Fibroblast of lung (primary cell): ENCODE measurements around the gene CCDC187.

ENCODE experiments used
- EZH2 ChIP-seq: IDR thresholded peaks from 2 replicates; pipeline ENCODE4 v1.5.1; 2012; ENCODE audit warnings: low read length, control low read depth, mild to moderate bottlenecking; ENCODE audit errors: missing control alignments
- TF ChIP-seq, protein P1 (sequence below), 2 donors: IDR thresholded peaks in 1 of 2; conservative IDR thresholded peaks in 1 of 2; 1 replicate in 1 of 2; 2 replicates in 1 of 2; pipeline ENCODE4 v1.5.1; 2011 to 2012; ENCODE audit warnings: low read length in 2 of 2, control low read depth in 1 of 2, inconsistent platforms in 1 of 2, low read depth in 1 of 2, mild to moderate bottlenecking in 1 of 2

DNA sequence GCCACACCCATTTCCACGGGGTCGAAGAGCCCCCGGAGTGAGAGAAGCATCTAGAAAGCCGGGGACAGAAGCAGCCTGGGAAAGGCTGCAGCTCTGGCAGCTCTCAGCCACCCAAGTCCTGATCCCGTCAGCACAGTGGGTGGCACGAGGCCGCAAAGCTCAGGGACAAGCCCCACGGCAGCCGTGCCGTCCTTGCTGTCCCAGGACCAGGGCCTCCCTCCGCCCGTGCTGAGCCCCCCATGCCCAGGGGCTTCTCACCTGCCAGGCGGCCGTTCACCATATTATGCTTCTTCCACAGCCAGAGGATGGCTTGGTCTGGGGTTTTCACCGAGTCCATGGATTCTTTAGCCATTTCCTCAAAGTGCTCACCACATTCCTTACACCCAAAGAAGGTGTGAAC is 92.9 kb downstream of the CCDC187 start:
- TF ChIP-seq, protein P1, sequence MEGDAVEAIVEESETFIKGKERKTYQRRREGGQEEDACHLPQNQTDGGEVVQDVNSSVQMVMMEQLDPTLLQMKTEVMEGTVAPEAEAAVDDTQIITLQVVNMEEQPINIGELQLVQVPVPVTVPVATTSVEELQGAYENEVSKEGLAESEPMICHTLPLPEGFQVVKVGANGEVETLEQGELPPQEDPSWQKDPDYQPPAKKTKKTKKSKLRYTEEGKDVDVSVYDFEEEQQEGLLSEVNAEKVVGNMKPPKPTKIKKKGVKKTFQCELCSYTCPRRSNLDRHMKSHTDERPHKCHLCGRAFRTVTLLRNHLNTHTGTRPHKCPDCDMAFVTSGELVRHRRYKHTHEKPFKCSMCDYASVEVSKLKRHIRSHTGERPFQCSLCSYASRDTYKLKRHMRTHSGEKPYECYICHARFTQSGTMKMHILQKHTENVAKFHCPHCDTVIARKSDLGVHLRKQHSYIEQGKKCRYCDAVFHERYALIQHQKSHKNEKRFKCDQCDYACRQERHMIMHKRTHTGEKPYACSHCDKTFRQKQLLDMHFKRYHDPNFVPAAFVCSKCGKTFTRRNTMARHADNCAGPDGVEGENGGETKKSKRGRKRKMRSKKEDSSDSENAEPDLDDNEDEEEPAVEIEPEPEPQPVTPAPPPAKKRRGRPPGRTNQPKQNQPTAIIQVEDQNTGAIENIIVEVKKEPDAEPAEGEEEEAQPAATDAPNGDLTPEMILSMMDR (conservative IDR thresholded peaks at IDR 0.05 in 1 of 2, IDR thresholded peaks at IDR 0.05 in 1 of 2; ENCODE audit: low read depth in 1 of 2, low read length in 2 of 2): no peak
- no peak for TF ChIP-seq EZH2
